ENCODE results near the gene CA11.

- TF ChIP-seq CTCF (IDR thresholded peaks at IDR 0.05): no peak
- no peak for TF ChIP-seq POLR2A (IDR thresholded peaks at IDR 0.05)
Observed at GRCh38 chr19:48613024-48613851, 32.7 kb downstream of the CA11 start.
